ENCODE results near the gene BAZ1A. TPM values are rescaled to one million over a fixed set of nuclear protein-coding genes. Genes with fewer than 3 reads are reported as not detected.
"Not testable (repeated sequence)": the region's sequence is repeated elsewhere in the genome, so short reads cannot be mapped to it uniquely, and the experiment has no call there.

The BAZ1A gene
- total RNA-seq, 2 experiments from 2014 or later = 67.8 to 68.0 TPM

- H3K36me3 Mint-ChIP-seq; intact Hi-C loops (cut with micrococcal nuclease); H3K9me3 Mint-ChIP-seq; CTCF ChIA-PET; H3K27ac Mint-ChIP-seq; H3K4me3 Mint-ChIP-seq; DNase-seq; H3K27me3 Mint-ChIP-seq; POLR2A ChIA-PET: not testable (repeated sequence)
- H3K4me1 Mint-ChIP-seq (ENCODE audit: low read depth) = peaks cover 18% of the 10 kb centered on the region
Observed at GRCh38 chr14:34740139-34740538, 135.0 kb downstream of the BAZ1A start.

- H3K27ac Mint-ChIP-seq; DNase-seq; POLR2A ChIA-PET; H3K9me3 Mint-ChIP-seq; intact Hi-C loops (cut with micrococcal nuclease); H3K27me3 Mint-ChIP-seq; H3K4me1 Mint-ChIP-seq (ENCODE audit: low read depth); H3K4me3 Mint-ChIP-seq; H3K36me3 Mint-ChIP-seq: not testable (repeated sequence)
- CTCF ChIA-PET = interaction anchor here (1.3 kb wide), 1 partner anchor 15 kb away, joined by 4 read pairs; no protein-coding TSS in a partner anchor
Observed at GRCh38 chr14:34737079-34737478, 138.1 kb downstream of the BAZ1A start.

GRCh38 chr14:34733245-34733644, 141.9 kb downstream of the BAZ1A start:
- Mint-ChIP-seq H3K36me3 (no peaks in the 10 kb centered on the region), H3K27me3 (peaks cover 1% of the 10 kb centered on the region), H3K9me3 (no peaks in the 10 kb centered on the region), H3K27ac (no peak overlapping the region), H3K4me3 (no peak overlapping the region), H3K4me1 (ENCODE audit: low read depth) (no peaks in the 10 kb centered on the region)
- ChIA-PET POLR2A (interaction anchor here (0.6 kb wide), 1 partner anchor 132 kb away, joined by 3 read pairs; no protein-coding TSS in a partner anchor), CTCF (interaction anchor here (1.2 to 1.8 kb wide), 2 partner anchors 10 to 61 kb away, joined by 5 to 25 read pairs; no protein-coding TSS in a partner anchor)
- intact Hi-C loops (cut with micrococcal nuclease) = no loop called here
- DNase-seq = no peak

- no peak overlapping the region for H3K4me3 Mint-ChIP-seq
- no peaks in the 10 kb centered on the region for H3K9me3 Mint-ChIP-seq
- H3K4me1 Mint-ChIP-seq (ENCODE audit: low read depth) = no peaks in the 10 kb centered on the region
- H3K36me3 Mint-ChIP-seq = no peaks in the 10 kb centered on the region
- intact Hi-C loops (cut with micrococcal nuclease) = no loop called here
- peaks cover 1% of the 10 kb centered on the region for H3K27me3 Mint-ChIP-seq
- no peak for DNase-seq
- ChIA-PET CTCF (interaction anchor here (1.2 to 1.8 kb wide), 2 partner anchors 10 to 60 kb away, joined by 5 to 25 read pairs; no protein-coding TSS in a partner anchor), POLR2A (no interaction called here)
- no peak overlapping the region for H3K27ac Mint-ChIP-seq
Observed at GRCh38 chr14:34732802-34733201, 142.4 kb downstream of the BAZ1A start.

- H3K27ac Mint-ChIP-seq = no peak overlapping the region
- intact Hi-C loops (cut with micrococcal nuclease) = loop anchor here (1.0 to 5.0 kb wide), 3 partner anchors 9 to 392 kb away; no protein-coding TSS in a partner anchor
- H3K4me3 Mint-ChIP-seq = no peak overlapping the region
- peaks cover 6% of the 10 kb centered on the region for H3K4me1 Mint-ChIP-seq (ENCODE audit: low read depth)
- H3K9me3 Mint-ChIP-seq = no peaks in the 10 kb centered on the region
- H3K36me3 Mint-ChIP-seq = no peaks in the 10 kb centered on the region
- ChIA-PET POLR2A (no interaction called here), CTCF (interaction anchor here (0.6 to 4.1 kb wide), 10 partner anchors 9 to 689 kb away, joined by 3 to 130 read pairs (median 11); partner anchors contain the start of gene CFL2)
- no peaks in the 10 kb centered on the region for H3K27me3 Mint-ChIP-seq
- no peak for DNase-seq
Observed at GRCh38 chr14:34723867-34724266, 151.3 kb downstream of the BAZ1A start.

- intact Hi-C loops (cut with micrococcal nuclease) = loop anchor here (1.0 to 5.0 kb wide), 3 partner anchors 8 to 391 kb away; no protein-coding TSS in a partner anchor
- Mint-ChIP-seq H3K4me1 (ENCODE audit: low read depth) (peaks cover 8% of the 10 kb centered on the region), H3K27me3 (peaks cover 1% of the 10 kb centered on the region), H3K36me3 (no peaks in the 10 kb centered on the region), H3K9me3 (no peaks in the 10 kb centered on the region), H3K27ac (no peak overlapping the region), H3K4me3 (no peak overlapping the region)
- ChIA-PET CTCF (interaction anchor here (0.6 to 4.1 kb wide), 34 partner anchors 9 to 690 kb away, joined by 3 to 130 read pairs (median 4); partner anchors contain the start of genes CFL2 and FAM177A1), POLR2A (interaction anchor here (0.5 to 0.6 kb wide), 2 partner anchors 16 to 323 kb away, joined by 3 read pairs; partner anchors contain the start of gene FAM177A1)
- peak; percentile 48 for DNase-seq
Observed at GRCh38 chr14:34722723-34723545, 152.2 kb downstream of the BAZ1A start.

GRCh38 chr14:34721129-34721528, 154.0 kb downstream of the BAZ1A start:
- Mint-ChIP-seq H3K27ac (no peak overlapping the region), H3K27me3 (peaks cover 1% of the 10 kb centered on the region), H3K4me3 (no peak overlapping the region), H3K36me3 (no peaks in the 10 kb centered on the region), H3K4me1 (ENCODE audit: low read depth) (peaks cover 8% of the 10 kb centered on the region), H3K9me3 (no peaks in the 10 kb centered on the region)
- intact Hi-C loops (cut with micrococcal nuclease) = loop anchor here (5.0 kb wide), 1 partner anchor 389 kb away; no protein-coding TSS in a partner anchor
- ChIA-PET POLR2A (no interaction called here), CTCF (interaction anchor here (7.0 kb wide), 1 partner anchor 49 kb away, joined by 38 read pairs; no protein-coding TSS in a partner anchor)
- no peak for DNase-seq

- Mint-ChIP-seq H3K27me3 (peaks cover 1% of the 10 kb centered on the region), H3K4me1 (ENCODE audit: low read depth) (peaks cover 14% of the 10 kb centered on the region), H3K4me3 (no peak overlapping the region), H3K36me3 (peaks cover 2% of the 10 kb centered on the region), H3K9me3 (no peaks in the 10 kb centered on the region), H3K27ac (no peak overlapping the region)
- no peak for DNase-seq
- intact Hi-C loops (cut with micrococcal nuclease) = no loop called here
- ChIA-PET CTCF (interaction anchor here (1.0 to 7.0 kb wide), 2 partner anchors 42 to 47 kb away, joined by 3 to 38 read pairs; no protein-coding TSS in a partner anchor), POLR2A (no interaction called here)
Observed at GRCh38 chr14:34718750-34719304, 156.3 kb downstream of the BAZ1A start.

- H3K27ac Mint-ChIP-seq = peak overlapping the region; percentile 74
- POLR2A ChIA-PET = no interaction called here
- intact Hi-C loops (cut with micrococcal nuclease) = loop anchor here (1.0 to 2.0 kb wide), 4 partner anchors 8 to 332 kb away; partner anchors contain the start of genes FAM177A1 and SRP54
Observed at GRCh38 chr14:34715127-34715863, 159.9 kb downstream of the BAZ1A start.

GRCh38 chr14:34714320-34715126, 160.6 kb downstream of the BAZ1A start, which contains the start of gene CFL2:
TSS of gene CFL2 (minus strand) at chr14:34714593. CDS start at chr14:34714540, 53 bp downstream.
- DNase-seq = peak; percentile 79

More at GRCh38 chr14:34715127-34715863, 159.9 kb downstream of the BAZ1A start:
- CTCF ChIA-PET = interaction anchor here (1.5 to 7.0 kb wide), 3 partner anchors 8 to 43 kb away, joined by 3 to 38 read pairs (median 16); no protein-coding TSS in a partner anchor
- H3K4me3 Mint-ChIP-seq = peak overlapping the region; percentile 71
- H3K4me1 Mint-ChIP-seq (ENCODE audit: low read depth) = peaks cover 24% of the 10 kb centered on the region
- H3K36me3 Mint-ChIP-seq = peaks cover 17% of the 10 kb centered on the region
- peaks cover 1% of the 10 kb centered on the region for H3K27me3 Mint-ChIP-seq
- no peak for DNase-seq
- no peaks in the 10 kb centered on the region for H3K9me3 Mint-ChIP-seq

More at GRCh38 chr14:34714320-34715126, 160.6 kb downstream of the BAZ1A start, which contains the start of gene CFL2:
- peaks cover 17% of the 10 kb centered on the region for H3K36me3 Mint-ChIP-seq
- no peaks in the 10 kb centered on the region for H3K9me3 Mint-ChIP-seq
- intact Hi-C loops (cut with micrococcal nuclease) = loop anchor here (1.0 to 2.0 kb wide), 6 partner anchors 9 to 332 kb away; partner anchors contain the start of genes FAM177A1 and SRP54
- H3K4me1 Mint-ChIP-seq (ENCODE audit: low read depth) = peaks cover 24% of the 10 kb centered on the region
- POLR2A ChIA-PET = interaction anchor here (1.0 to 1.5 kb wide), 3 partner anchors 28 to 702 kb away, joined by 4 read pairs; partner anchors contain the start of gene NFKBIA
- peaks cover 1% of the 10 kb centered on the region for H3K27me3 Mint-ChIP-seq
- peak within 1 kb of the TSS; percentile 94 for H3K4me3 Mint-ChIP-seq
- H3K27ac Mint-ChIP-seq = peak within 1 kb of the TSS; percentile 89
- CTCF ChIA-PET = interaction anchor here (1.5 to 7.0 kb wide), 3 partner anchors 9 to 42 kb away, joined by 3 to 38 read pairs (median 16); no protein-coding TSS in a partner anchor
